BE2C (cell line): ENCODE results near the gene RACK1. TPM values are rescaled to one million over a fixed set of nuclear protein-coding genes. Genes with fewer than 3 reads are reported as not detected.
A peak's percentile ranks its signal among the peaks of the same experiment; 100 is the strongest.
"Not testable (repeated sequence)": the region's sequence is repeated elsewhere in the genome, so short reads cannot be mapped to it uniquely, and the experiment has no call there.

Experiments used
- DNase-seq: peaks from one replicate; pipeline ENCODE4 v3.0.0-alpha.2; 2020
- H3K27me3 ChIP-seq: fragments of 250-450 bp; sonication (Bioruptor Pico); 2 replicates; pipeline ENCODE4 v1.5.1; 2020; ENCODE audit warnings: mild to moderate bottlenecking
- H3K36me3 ChIP-seq: fragments of 250-450 bp; sonication (Bioruptor Pico); 2 replicates; pipeline ENCODE4 v1.5.1; 2020; ENCODE audit warnings: mild to moderate bottlenecking
- H3K4me1 ChIP-seq: fragments of 250-450 bp; sonication (Bioruptor Pico); 2 replicates; pipeline ENCODE4 v1.5.1; 2020
- H3K4me3 ChIP-seq: 2 replicates; pipeline ENCODE4 v1.5.1; 2011; ENCODE audit warnings: low read depth, low read length
- H3K9me3 ChIP-seq: fragments of 250-450 bp; sonication (Bioruptor Pico); 2 replicates; pipeline ENCODE4 v1.5.1; 2020
- CTCF ChIP-seq: IDR thresholded peaks from 2 replicates; pipeline ENCODE4 v1.5.1; 2012; ENCODE audit warnings: mild to moderate bottlenecking, low read depth, low read length
- polyA plus RNA-seq: library from polyadenylated mRNA; unstranded; fragments of >200 nt; gene quantifications from one replicate; pipeline ENCODE4 v1.2.1, GENCODE V29; 2012; ENCODE audit warnings: low read depth, missing spikeins; ENCODE audit not compliant: insufficient read length, insufficient read depth

The RACK1 gene
- 2,500 TPM for polyA plus RNA-seq

DNA sequence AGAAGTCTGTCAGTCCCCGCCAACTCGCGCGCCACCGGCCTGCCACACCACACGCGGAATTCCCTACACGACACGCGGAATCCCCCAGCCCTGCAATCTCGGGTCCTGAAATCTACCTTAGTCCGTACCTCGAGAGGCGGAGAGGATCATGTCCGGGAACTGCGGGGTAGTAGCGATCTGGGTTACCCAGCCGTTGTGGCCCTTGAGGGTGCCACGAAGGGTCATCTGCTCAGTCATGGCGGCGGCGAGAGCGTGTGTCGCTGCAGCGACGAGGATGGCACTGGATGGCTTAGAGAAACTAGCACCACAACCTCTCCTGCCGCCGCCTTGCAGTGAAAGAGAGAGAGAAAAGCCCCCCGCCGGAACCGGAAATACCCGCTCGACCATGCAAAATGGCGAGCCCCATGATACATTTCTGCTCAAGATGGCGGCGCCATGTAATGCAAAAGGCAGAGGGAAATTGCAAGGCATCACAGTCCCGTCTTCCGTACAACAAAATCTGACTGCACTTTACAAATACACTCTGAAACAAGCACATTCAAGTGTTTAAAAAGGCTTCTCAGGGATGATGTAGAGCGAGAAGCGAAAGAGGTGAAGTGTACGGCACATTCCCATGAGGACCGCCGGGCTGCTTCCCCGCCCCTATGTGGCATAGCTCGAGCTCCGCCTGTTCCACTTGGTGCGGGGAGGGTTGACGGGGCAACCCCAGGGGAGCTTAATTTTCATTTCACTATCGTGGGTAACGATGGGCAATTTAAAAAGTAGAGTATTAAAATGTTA lies at the start of gene RACK1:
Gene RACK1, minus strand, starts transcription at position 343 of the 780 bp plus-strand sequence. Its CDS starts 106 bp downstream, at position 237.
- peak; percentile 90 for DNase-seq
- Histone ChIP-seq H3K27me3 (no peaks in the 10 kb centered on the region), H3K4me3 (peak within 1 kb of the TSS; percentile 96), H3K36me3 (peaks cover 52% of the 10 kb centered on the region), H3K9me3 (no peaks in the 10 kb centered on the region), H3K4me1 (peaks cover 9% of the 10 kb centered on the region)
- TF ChIP-seq CTCF: no peak

DNA sequence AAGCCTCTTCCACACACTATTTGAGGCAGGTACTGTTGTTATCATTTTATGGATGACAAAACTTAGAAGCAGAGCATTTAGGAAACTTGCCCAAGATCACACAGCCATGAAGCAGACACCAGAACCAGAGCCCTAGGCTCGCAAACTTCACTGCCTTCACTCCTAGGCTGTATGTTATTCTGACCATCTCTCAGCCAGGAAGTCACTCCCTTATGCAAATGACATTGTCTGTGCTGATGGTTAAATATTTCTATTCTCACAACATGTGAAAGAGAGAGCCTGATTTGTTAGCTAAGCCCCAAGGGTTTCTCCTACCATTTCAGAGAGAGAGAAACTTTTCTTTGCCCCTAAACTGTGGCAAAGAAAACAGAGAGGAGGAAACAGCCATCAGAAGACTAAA lies 43.6 kb upstream of the RACK1 start:
- DNase-seq, H3K4me1 ChIP-seq, H3K9me3 ChIP-seq, H3K27me3 ChIP-seq, H3K4me3 ChIP-seq, H3K36me3 ChIP-seq: not testable (repeated sequence)

GRCh38 chr5:181285962-181286705 lies 42.4 kb upstream of the RACK1 start:
- H3K4me1 ChIP-seq, H3K36me3 ChIP-seq, H3K4me3 ChIP-seq, DNase-seq, H3K9me3 ChIP-seq, H3K27me3 ChIP-seq: not testable (repeated sequence)

DNA sequence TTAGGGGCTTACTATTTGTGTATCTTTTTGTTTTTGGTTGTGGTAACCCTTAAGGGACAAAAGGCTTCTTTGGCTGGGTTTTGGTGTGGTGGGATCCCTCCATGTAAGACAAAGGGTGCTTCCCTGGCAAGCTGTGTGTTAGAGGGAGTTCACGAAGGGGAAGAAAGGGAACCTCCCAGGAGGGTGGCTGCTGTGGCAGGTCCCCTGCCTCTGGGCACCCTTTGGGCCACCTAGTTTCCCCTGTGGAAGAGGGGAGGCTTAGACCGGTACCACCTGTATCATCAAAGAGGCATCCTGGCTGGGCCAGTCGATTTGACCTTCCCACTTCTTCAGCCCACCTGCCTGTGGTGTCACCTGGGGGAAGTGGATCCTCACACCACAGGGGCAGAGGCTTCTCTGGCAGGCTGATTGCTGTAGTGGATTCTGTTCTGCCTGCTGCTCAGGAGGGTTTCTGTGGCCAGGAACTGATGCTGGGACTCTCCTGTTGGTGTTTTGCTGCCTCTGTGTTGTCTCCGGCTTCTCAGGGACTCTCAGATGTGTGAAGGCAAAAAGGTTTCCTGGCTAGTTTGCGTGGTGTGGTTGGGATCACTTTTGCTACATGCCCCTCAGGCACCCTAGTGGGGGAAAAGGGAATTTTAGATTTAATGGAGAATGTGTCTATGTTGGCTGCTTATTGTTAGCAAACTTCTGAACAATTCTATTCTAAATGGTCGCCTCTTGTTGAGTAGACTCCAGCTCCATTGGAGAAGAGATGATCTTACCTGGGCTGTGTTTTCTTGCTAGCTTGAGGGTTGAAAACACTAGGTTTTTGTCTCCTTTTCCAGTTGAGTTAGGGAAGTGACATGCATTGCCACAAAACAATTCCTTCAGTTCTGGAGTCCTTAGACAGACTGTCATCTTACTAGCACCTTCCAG lies 40.4 kb upstream of the RACK1 start:
- not testable (repeated sequence) for H3K9me3 ChIP-seq, H3K4me3 ChIP-seq, H3K4me1 ChIP-seq, H3K27me3 ChIP-seq, DNase-seq, H3K36me3 ChIP-seq
- 0 out of 2 replicates have a peak, but pooled peaks have one; percentile 4 for TF ChIP-seq CTCF

DNA sequence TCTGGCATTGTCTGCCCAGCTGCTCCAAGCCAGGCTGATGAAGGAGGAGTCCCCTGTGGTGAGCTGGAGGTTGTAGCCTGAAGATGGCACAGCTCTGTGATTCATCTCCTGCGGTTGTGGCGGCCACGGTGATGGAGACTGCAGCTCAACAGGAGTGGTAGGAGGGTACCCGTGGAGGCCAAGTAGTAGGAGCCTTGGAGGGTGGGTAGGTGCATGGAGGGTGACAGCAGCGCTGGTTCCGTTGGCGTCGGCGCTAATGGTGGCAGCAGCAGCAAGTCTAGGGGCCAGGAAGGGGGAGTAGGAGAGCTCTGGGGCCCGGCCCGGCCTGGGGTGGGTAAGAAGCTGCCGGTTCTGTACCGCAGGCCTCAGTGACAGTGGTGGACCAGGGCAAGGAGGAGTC lies 39.6 kb upstream of the RACK1 start:
- DNase-seq: no peak
- Histone ChIP-seq H3K9me3 (no peaks in the 10 kb centered on the region), H3K36me3 (no peaks in the 10 kb centered on the region), H3K4me1 (no peaks in the 10 kb centered on the region), H3K27me3 (no peaks in the 10 kb centered on the region), H3K4me3 (no peak overlapping the region)
- no peak for TF ChIP-seq CTCF

GRCh38 chr5:181282874-181283273 lies 39.2 kb upstream of the RACK1 start:
- H3K4me1 ChIP-seq: no peaks in the 10 kb centered on the region
- no peak for TF ChIP-seq CTCF
- DNase-seq: no peak

GRCh38 chr5:181282415-181282814 lies 38.7 kb upstream of the RACK1 start:
- H3K36me3 ChIP-seq, H3K27me3 ChIP-seq, H3K4me3 ChIP-seq, H3K9me3 ChIP-seq, DNase-seq, H3K4me1 ChIP-seq: not testable (repeated sequence)

More at GRCh38 chr5:181282874-181283273, 39.2 kb upstream of the RACK1 start:
- Histone ChIP-seq H3K4me3 (no peak overlapping the region), H3K27me3 (no peaks in the 10 kb centered on the region), H3K36me3 (no peaks in the 10 kb centered on the region), H3K9me3 (no peaks in the 10 kb centered on the region)
